B cell (primary cell): Measurements from ENCODE around the gene CTNNA3. TPM values are rescaled to one million over a fixed set of nuclear protein-coding genes. Genes with fewer than 3 reads are reported as not detected.

ENCODE experiments used
- ATAC-seq: fragments of 200-7000 bp; cut with Tn5 transposase; one replicate; pipeline ENCODE4 v1.10.0; 2021; ENCODE audit warnings: low read depth, mild to moderate bottlenecking, moderate number of reproducible peaks, moderate library complexity
- CTCF ChIA-PET: fragments of 350-600 bp; sonication (Branson Sonifier 250); formaldehyde crosslinking; loops from one replicate; lab custom pipeline; 2021; ENCODE audit warnings: antibody characterized with exemption, inconsistent platforms; lab: Charles Lee
- POLR2A ChIA-PET: fragments of 350-600 bp; sonication (Branson Sonifier 250); formaldehyde crosslinking; loops from one replicate; lab custom pipeline; 2021; ENCODE audit warnings: antibody characterized with exemption; lab: Charles Lee
- DNase-seq: peaks from one replicate; pipeline ENCODE4 v3.0.0; 2013
- H2AFZ ChIP-seq: 2 replicates; pipeline ENCODE4 v1.6.1; 2012; ENCODE audit warnings: mild to moderate bottlenecking, low read depth, low read length; ENCODE audit not compliant: insufficient read depth, poor library complexity, severe bottlenecking
- H3K27ac ChIP-seq, 2 donors: 1 replicate in 1 of 2; 2 replicates in 1 of 2; pipeline ENCODE4 v1.5.1; 2012 to 2013; ENCODE audit warnings: low read length in 2 of 2, mild to moderate bottlenecking in 2 of 2, moderate library complexity in 1 of 2
- H3K27me3 ChIP-seq, 4 experiments: fragments of 200-600 bp in 1 of 4; sonication (generic) in 1 of 4; replicated peaks in 1 of 4; 1 replicate in 2 of 4; 2 replicates in 2 of 4; pipeline versions ENCODE4 v1.6.1 to v1.7.0; 2013 to 2016; ENCODE audit warnings: low read length in 3 of 4, mild to moderate bottlenecking in 2 of 4, mixed read lengths in 1 of 4, moderate library complexity in 1 of 4; ENCODE audit not compliant: insufficient read depth in 4 of 4, control insufficient read depth in 3 of 4; ENCODE audit errors: control extremely low read depth in 1 of 4
- H3K36me3 ChIP-seq, 2 experiments: replicated peaks in 1 of 2; 1 replicate in 1 of 2; 2 replicates in 1 of 2; pipeline versions ENCODE4 v1.6.1 to v1.7.1; 2013; ENCODE audit warnings: low read length in 1 of 2; ENCODE audit not compliant: insufficient read depth in 2 of 2, control insufficient read depth in 1 of 2; ENCODE audit errors: control extremely low read depth in 1 of 2, extremely low read depth in 1 of 2
- H3K4me1 ChIP-seq, 2 donors: fragments of 200-600 bp in 1 of 2; sonication (generic) in 1 of 2; 1 replicate in 1 of 2; 2 replicates in 1 of 2; pipeline versions ENCODE4 v1.5.1 to v1.6.1; 2013 to 2017; ENCODE audit warnings: low read length in 2 of 2; ENCODE audit not compliant: control insufficient read depth in 2 of 2, insufficient read depth in 2 of 2
- H3K4me2 ChIP-seq: replicated peaks from 2 replicates; pipeline ENCODE3; 2012; ENCODE audit warnings: mild to moderate bottlenecking, low read depth, low read length; ENCODE audit not compliant: poor library complexity, severe bottlenecking
- H3K4me3 ChIP-seq, 5 experiments: fragments of 200-600 bp in 1 of 5; sonication (generic) in 1 of 5; 1 replicate in 3 of 5; 2 replicates in 2 of 5; pipeline versions ENCODE4 v1.5.1 to v1.7.0; 2011 to 2016; ENCODE audit warnings: low read length in 4 of 5, mild to moderate bottlenecking in 4 of 5, low read depth in 2 of 5, control low read depth in 1 of 5, moderate library complexity in 1 of 5; ENCODE audit not compliant: insufficient read depth in 1 of 5; ENCODE audit errors: control extremely low read depth in 1 of 5, extremely low read depth in 1 of 5
- H3K79me2 ChIP-seq: fragments of 200-600 bp; sonication (generic); one replicate; pipeline ENCODE4 v1.6.0; 2016; ENCODE audit warnings: low read length; ENCODE audit not compliant: control insufficient read depth, insufficient read depth
- H3K9ac ChIP-seq: fragments of 200-600 bp; sonication (generic); 2 replicates; pipeline ENCODE4 v1.6.1; 2017; ENCODE audit warnings: mild to moderate bottlenecking, low read length, moderate library complexity
- H3K9me3 ChIP-seq, 3 donors: one replicate each; pipeline versions ENCODE4 v1.6.1 to v1.7.1; 2013; ENCODE audit warnings: low read length in 2 of 3; ENCODE audit not compliant: control insufficient read depth in 2 of 3, insufficient read depth in 1 of 3; ENCODE audit errors: control extremely low read depth in 1 of 3
- H4K20me1 ChIP-seq: 2 replicates; pipeline ENCODE4 v1.6.0; 2012; ENCODE audit warnings: mild to moderate bottlenecking, low read length; ENCODE audit not compliant: insufficient read depth, control insufficient read depth, poor library complexity, severe bottlenecking
- H3K27ac Mint-ChIP-seq: one replicate; pipeline ENCODE4 v1.8.0; 2021; ENCODE audit warnings: mixed read lengths
- H3K27me3 Mint-ChIP-seq: one replicate; pipeline ENCODE4 v1.8.0; 2021; ENCODE audit warnings: mixed read lengths
- H3K4me1 Mint-ChIP-seq: one replicate; pipeline ENCODE4 v1.8.0; 2021; ENCODE audit warnings: mixed read lengths
- H3K4me3 Mint-ChIP-seq: one replicate; pipeline ENCODE4 v1.8.0; 2021; ENCODE audit warnings: mixed read lengths
- H3K9me3 Mint-ChIP-seq: one replicate; pipeline ENCODE4 v1.8.0; 2022; ENCODE audit warnings: mixed read lengths; ENCODE audit not compliant: insufficient read depth
- EZH2 ChIP-seq: IDR thresholded peaks from 2 replicates; pipeline ENCODE4 v1.6.1; 2012; ENCODE audit warnings: borderline replicate concordance, low read depth, mild to moderate bottlenecking, moderate library complexity, low read length; ENCODE audit not compliant: insufficient read depth, poor library complexity, severe bottlenecking
- WGBS: methylation state at CpG from one replicate; pipeline ENCODE4 v1.1.5; 2013; ENCODE audit warnings: missing lambda C conversion rate; ENCODE audit not compliant: insufficient coverage; 5-methylcytosine and 5-hydroxymethylcytosine counted together
- intact Hi-C: fragments of 100-400 bp; cut with micrococcal nuclease; formaldehyde crosslinking; loops from one replicate; pipeline ENCODE4 v1.10.0; 2022
- polyA plus RNA-seq: library from polyadenylated mRNA; depleted of rRNA; stranded (reverse); fragments of >200 nt; gene quantifications from 2 replicates; pipeline ENCODE4 v1.2.3, GENCODE V29; 2012
- total RNA-seq, 2 donors: library from RNA; stranded (reverse); fragments of 120-200 nt in 1 of 2; gene quantifications; 1 replicate in 1 of 2; 2 replicates in 1 of 2; pipeline versions ENCODE4 v1.2.3 to v1.2.4, GENCODE V29; 2013 to 2022
- TF ChIP-seq, protein P1 (sequence below): fragments of 200-600 bp; IDR thresholded peaks from one replicate; pipeline ENCODE4 v1.8.0; 2022; ENCODE audit warnings: antibody characterized with exemption, mild to moderate bottlenecking

The CTNNA3 gene
- total and polyA plus RNA-seq, 2 donors (not counting 1 experiment from before 2014, with no cell fraction given): 0.01 TPM; not detected in 1

DNA sequence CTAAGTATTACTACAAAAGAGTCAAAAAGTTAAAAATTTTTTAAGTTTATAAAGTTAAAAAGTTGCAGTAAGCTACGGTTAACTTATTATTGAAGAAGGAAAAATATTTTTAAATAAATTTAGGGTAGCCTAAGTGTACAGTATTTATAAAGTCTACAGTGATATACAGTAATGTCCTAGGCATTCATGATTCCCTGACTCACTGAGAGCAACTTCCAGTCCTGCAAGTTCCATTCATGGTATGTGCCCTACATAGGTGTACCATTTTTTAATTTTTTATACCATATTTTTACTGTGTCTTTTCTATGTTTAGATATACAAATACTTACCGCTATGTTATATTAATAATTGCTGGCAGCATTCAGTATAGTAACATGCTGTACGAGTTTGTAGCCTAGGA, 92.3 kb downstream of the CTNNA3 start:
- Histone ChIP-seq H3K4me1 (no peaks in the 10 kb centered on the region), H2AFZ (no peak overlapping the region), H3K9ac (no peak overlapping the region), H3K36me3 (no peaks in the 10 kb centered on the region), H4K20me1 (no peaks in the 10 kb centered on the region), H3K79me2 (no peaks in the 10 kb centered on the region), H3K27me3 (peaks cover 0 to 3% (median 0%) of the 10 kb centered on the region in 4 experiments), H3K4me3 (no peak overlapping the region), H3K27ac (no peak overlapping the region), H3K4me2 (no peak overlapping the region), H3K9me3 (no peaks in the 10 kb centered on the region)
- H3K4me1 Mint-ChIP-seq: no peaks in the 10 kb centered on the region
- H3K4me3 Mint-ChIP-seq: no peak overlapping the region
- intact Hi-C loops: no loop called here
- CTCF ChIA-PET: no interaction called here
- WGBS: no CpG with 5 or more reads among the region's 3 CpGs
- no peak for DNase-seq
- POLR2A ChIA-PET: no interaction called here
- no peak for ATAC-seq
- no peak overlapping the region for H3K27ac Mint-ChIP-seq
- no peak for TF ChIP-seq EZH2
- TF ChIP-seq, protein P1, sequence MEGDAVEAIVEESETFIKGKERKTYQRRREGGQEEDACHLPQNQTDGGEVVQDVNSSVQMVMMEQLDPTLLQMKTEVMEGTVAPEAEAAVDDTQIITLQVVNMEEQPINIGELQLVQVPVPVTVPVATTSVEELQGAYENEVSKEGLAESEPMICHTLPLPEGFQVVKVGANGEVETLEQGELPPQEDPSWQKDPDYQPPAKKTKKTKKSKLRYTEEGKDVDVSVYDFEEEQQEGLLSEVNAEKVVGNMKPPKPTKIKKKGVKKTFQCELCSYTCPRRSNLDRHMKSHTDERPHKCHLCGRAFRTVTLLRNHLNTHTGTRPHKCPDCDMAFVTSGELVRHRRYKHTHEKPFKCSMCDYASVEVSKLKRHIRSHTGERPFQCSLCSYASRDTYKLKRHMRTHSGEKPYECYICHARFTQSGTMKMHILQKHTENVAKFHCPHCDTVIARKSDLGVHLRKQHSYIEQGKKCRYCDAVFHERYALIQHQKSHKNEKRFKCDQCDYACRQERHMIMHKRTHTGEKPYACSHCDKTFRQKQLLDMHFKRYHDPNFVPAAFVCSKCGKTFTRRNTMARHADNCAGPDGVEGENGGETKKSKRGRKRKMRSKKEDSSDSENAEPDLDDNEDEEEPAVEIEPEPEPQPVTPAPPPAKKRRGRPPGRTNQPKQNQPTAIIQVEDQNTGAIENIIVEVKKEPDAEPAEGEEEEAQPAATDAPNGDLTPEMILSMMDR: no peak
- H3K9me3 Mint-ChIP-seq: no peaks in the 10 kb centered on the region
- H3K27me3 Mint-ChIP-seq: peaks cover 4% of the 10 kb centered on the region

DNA sequence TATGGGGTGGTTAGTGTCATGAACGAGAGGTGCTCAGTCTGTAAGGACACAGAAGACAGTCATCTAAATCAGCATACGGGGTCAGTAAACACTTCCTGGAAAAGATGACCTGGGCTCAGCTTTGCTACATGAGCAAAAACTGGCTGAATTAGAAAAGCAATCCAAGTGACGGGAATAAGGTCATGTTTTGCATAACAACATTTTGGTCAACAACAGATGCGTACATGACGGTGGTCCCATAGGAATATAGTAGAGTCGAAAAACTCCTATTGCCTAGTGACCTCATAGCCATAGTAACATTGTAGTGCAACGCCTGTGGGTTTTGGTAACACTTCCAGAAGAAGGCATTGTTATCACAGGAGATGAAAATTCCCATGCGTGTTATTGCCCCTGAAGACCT, 92.9 kb downstream of the CTNNA3 start:
- Mint-ChIP-seq H3K9me3 (no peaks in the 10 kb centered on the region), H3K4me1 (no peaks in the 10 kb centered on the region), H3K4me3 (no peak overlapping the region), H3K27ac (no peak overlapping the region), H3K27me3 (peaks cover 4% of the 10 kb centered on the region)
- ATAC-seq: no peak
- ChIA-PET CTCF (no interaction called here), POLR2A (no interaction called here)
- Histone ChIP-seq H3K4me2 (no peak overlapping the region), H3K79me2 (no peaks in the 10 kb centered on the region), H3K27me3 (peaks cover 0 to 3% (median 0%) of the 10 kb centered on the region in 4 experiments), H3K36me3 (no peaks in the 10 kb centered on the region), H4K20me1 (no peaks in the 10 kb centered on the region), H3K4me3 (no peak overlapping the region), H3K4me1 (no peaks in the 10 kb centered on the region), H3K9me3 (peaks cover 0 to 2% (median 0%) of the 10 kb centered on the region in 3 donors), H2AFZ (no peak overlapping the region), H3K9ac (no peak overlapping the region), H3K27ac (no peak overlapping the region)
- intact Hi-C loops: no loop called here
- TF ChIP-seq, protein P1: no peak
- TF ChIP-seq EZH2: no peak
- DNase-seq: no peak
- WGBS: 95% methylated on average over 7 of the region's 8 CpGs
